Fibroblast of skin of left biceps (primary cell): ENCODE results near the gene POLR3G.

Experiments used
- DNase-seq, 2 experiments: peaks; one replicate each; pipeline ENCODE4 v3.0.0-alpha.2; 2013; ENCODE audit warnings: low read depth in 2 of 2

Gene POLR3G

GRCh38 chr5:90550963-90551362, 76.3 kb downstream of the POLR3G start:
- DNase-seq: no peak

- no peak for DNase-seq
These were observed 76.7 kb downstream of the POLR3G start for GRCh38 chr5:90551376-90551775.

GRCh38 chr5:90553711-90554110, 79.0 kb downstream of the POLR3G start:
- no peak for DNase-seq

- no peak for DNase-seq
These were observed 79.8 kb downstream of the POLR3G start for GRCh38 chr5:90554358-90555006.

- no peak for DNase-seq
These were observed 81.0 kb downstream of the POLR3G start for GRCh38 chr5:90555666-90556065.

GRCh38 chr5:90557391-90557790, 82.7 kb downstream of the POLR3G start:
- no peak for DNase-seq

GRCh38 chr5:90557871-90558270, 83.2 kb downstream of the POLR3G start:
- no peak for DNase-seq

GRCh38 chr5:90558344-90559192, 83.9 kb downstream of the POLR3G start, which contains the start of gene ADGRV1:
ADGRV1 (plus strand) TSS chr5:90558797; CDS start chr5:90558896, 99 bp downstream.
- no peak for DNase-seq

- DNase-seq: no peak
These were observed 86.1 kb downstream of the POLR3G start for GRCh38 chr5:90560771-90561170.

- no peak for DNase-seq
These were observed 87.1 kb downstream of the POLR3G start for GRCh38 chr5:90561766-90562165.

- no peak for DNase-seq
These were observed 87.7 kb downstream of the POLR3G start for GRCh38 chr5:90562341-90562740.

GRCh38 chr5:90563108-90563507, 88.4 kb downstream of the POLR3G start:
- DNase-seq: no peak
